ENCODE measurements around the gene C3orf20. TPM values are rescaled to one million over a fixed set of nuclear protein-coding genes. Genes with fewer than 3 reads are reported as not detected.

Gene C3orf20
- total RNA-seq, 1 experiment from 2014 or later, result not detected

- TF ChIP-seq AR (CRISPR knock-in tag; IDR thresholded peaks at IDR 0.05), result no peak
- no peak for TF ChIP-seq GRHL2 (CRISPR knock-in tag; IDR thresholded peaks at IDR 0.05; ENCODE audit: insufficient replicate concordance, severe bottlenecking)
- TF ChIP-seq, protein P1, sequence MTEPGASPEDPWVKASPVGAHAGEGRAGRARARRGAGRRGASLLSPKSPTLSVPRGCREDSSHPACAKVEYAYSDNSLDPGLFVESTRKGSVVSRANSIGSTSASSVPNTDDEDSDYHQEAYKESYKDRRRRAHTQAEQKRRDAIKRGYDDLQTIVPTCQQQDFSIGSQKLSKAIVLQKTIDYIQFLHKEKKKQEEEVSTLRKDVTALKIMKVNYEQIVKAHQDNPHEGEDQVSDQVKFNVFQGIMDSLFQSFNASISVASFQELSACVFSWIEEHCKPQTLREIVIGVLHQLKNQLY (CRISPR knock-in tag; IDR thresholded peaks at IDR 0.05), result no peak
- TF ChIP-seq, protein P2, sequence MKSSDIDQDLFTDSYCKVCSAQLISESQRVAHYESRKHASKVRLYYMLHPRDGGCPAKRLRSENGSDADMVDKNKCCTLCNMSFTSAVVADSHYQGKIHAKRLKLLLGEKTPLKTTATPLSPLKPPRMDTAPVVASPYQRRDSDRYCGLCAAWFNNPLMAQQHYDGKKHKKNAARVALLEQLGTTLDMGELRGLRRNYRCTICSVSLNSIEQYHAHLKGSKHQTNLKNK (CRISPR knock-in tag; IDR thresholded peaks at IDR 0.05), result no peak
- TF ChIP-seq ZNF416 (CRISPR knock-in tag; IDR thresholded peaks at IDR 0.05), result no peak
- no peak for TF ChIP-seq ZBTB21 (CRISPR knock-in tag; IDR thresholded peaks at IDR 0.05; ENCODE audit: borderline replicate concordance)
- no peak for TF ChIP-seq NR1H2 (CRISPR knock-in tag; IDR thresholded peaks at IDR 0.05)
- no peak for TF ChIP-seq CBFB (CRISPR knock-in tag; IDR thresholded peaks at IDR 0.05; ENCODE audit: low read depth)
- no peak for TF ChIP-seq MAX (CRISPR knock-in tag; IDR thresholded peaks at IDR 0.05)
- TF ChIP-seq OVOL2 (CRISPR knock-in tag; IDR thresholded peaks at IDR 0.05; ENCODE audit: borderline replicate concordance), result no peak
- TF ChIP-seq GABPB1 (CRISPR knock-in tag; IDR thresholded peaks at IDR 0.05), result no peak
- TF ChIP-seq ZNF423 (CRISPR knock-in tag; IDR thresholded peaks at IDR 0.05), result no peak
- TF ChIP-seq ZSCAN18 (CRISPR knock-in tag; IDR thresholded peaks at IDR 0.05), result no peak
- no peak for TF ChIP-seq TP53 (CRISPR knock-in tag; IDR thresholded peaks at IDR 0.05)
These were observed 26.7 kb downstream of the C3orf20 start (continued) for GRCh38 chr3:14701676-14702075.

DNA sequence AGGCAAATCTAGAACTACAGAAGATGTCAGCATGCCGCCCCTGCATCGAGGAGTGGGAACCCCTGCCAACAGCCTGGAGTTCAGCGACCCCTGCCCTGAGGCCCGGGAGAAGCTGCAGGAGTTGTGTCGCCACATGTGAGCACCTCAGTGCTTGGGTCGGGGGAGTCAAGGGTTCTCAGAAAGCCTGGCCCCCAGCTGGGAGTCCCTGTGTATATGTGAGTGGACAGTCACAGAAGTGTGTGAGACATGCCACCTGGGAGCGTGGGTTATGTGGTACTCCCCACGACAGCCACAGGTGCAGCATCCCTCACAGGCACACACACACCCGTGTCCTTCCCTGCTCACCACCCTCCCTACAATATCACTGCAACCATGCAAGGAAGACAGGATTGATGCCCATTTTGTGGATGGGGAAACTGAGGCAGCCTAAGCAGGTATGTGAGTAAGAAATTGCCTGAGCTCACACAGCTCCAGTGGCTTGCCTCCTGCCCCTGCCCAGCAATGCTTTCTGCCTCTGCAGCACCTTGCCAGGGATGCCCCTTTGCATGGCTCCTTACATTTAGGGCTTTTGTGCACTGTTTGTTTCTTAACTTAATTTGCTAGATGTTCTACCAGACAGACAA is 28.3 kb downstream of the C3orf20 start:
- Mint-ChIP-seq H3K9me3 (0 out of 2 replicates have a peak, but pooled peaks cover 1% of the 10 kb centered on the region), H3K4me1 (no peaks in the 10 kb centered on the region), H3K4me3 (no peak overlapping the region), H3K27ac (no peak overlapping the region), H3K36me3 (no peaks in the 10 kb centered on the region), H3K27me3 (ENCODE audit: low read depth) (peaks cover 2% of the 10 kb centered on the region; the same call in 1 of the 2 replicates)
- ChIA-PET CTCF (no interaction called here), POLR2A (no interaction called here)
- ATAC-seq (no peak), DNase-seq (ENCODE audit: low spot score) (no peak)
- TF ChIP-seq MXD4 (CRISPR knock-in tag; IDR thresholded peaks at IDR 0.05; ENCODE audit: borderline replicate concordance), result no peak
- TF ChIP-seq ATF1 (CRISPR knock-in tag; IDR thresholded peaks at IDR 0.05), result no peak
- TF ChIP-seq ZNF317 (CRISPR knock-in tag; IDR thresholded peaks at IDR 0.05; ENCODE audit: borderline replicate concordance, low read depth), result no peak
- TF ChIP-seq SMAD3 (CRISPR knock-in tag; IDR thresholded peaks at IDR 0.05; ENCODE audit: borderline replicate concordance), result no peak
- TF ChIP-seq TP53 (CRISPR knock-in tag; IDR thresholded peaks at IDR 0.05), result no peak
- TF ChIP-seq PRRX2 (CRISPR knock-in tag; IDR thresholded peaks at IDR 0.05), result no peak
- TF ChIP-seq, protein P3, sequence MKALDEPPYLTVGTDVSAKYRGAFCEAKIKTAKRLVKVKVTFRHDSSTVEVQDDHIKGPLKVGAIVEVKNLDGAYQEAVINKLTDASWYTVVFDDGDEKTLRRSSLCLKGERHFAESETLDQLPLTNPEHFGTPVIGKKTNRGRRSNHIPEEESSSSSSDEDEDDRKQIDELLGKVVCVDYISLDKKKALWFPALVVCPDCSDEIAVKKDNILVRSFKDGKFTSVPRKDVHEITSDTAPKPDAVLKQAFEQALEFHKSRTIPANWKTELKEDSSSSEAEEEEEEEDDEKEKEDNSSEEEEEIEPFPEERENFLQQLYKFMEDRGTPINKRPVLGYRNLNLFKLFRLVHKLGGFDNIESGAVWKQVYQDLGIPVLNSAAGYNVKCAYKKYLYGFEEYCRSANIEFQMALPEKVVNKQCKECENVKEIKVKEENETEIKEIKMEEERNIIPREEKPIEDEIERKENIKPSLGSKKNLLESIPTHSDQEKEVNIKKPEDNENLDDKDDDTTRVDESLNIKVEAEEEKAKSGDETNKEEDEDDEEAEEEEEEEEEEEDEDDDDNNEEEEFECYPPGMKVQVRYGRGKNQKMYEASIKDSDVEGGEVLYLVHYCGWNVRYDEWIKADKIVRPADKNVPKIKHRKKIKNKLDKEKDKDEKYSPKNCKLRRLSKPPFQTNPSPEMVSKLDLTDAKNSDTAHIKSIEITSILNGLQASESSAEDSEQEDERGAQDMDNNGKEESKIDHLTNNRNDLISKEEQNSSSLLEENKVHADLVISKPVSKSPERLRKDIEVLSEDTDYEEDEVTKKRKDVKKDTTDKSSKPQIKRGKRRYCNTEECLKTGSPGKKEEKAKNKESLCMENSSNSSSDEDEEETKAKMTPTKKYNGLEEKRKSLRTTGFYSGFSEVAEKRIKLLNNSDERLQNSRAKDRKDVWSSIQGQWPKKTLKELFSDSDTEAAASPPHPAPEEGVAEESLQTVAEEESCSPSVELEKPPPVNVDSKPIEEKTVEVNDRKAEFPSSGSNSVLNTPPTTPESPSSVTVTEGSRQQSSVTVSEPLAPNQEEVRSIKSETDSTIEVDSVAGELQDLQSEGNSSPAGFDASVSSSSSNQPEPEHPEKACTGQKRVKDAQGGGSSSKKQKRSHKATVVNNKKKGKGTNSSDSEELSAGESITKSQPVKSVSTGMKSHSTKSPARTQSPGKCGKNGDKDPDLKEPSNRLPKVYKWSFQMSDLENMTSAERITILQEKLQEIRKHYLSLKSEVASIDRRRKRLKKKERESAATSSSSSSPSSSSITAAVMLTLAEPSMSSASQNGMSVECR (CRISPR knock-in tag; IDR thresholded peaks at IDR 0.05; ENCODE audit: borderline replicate concordance), result no peak
- no peak for TF ChIP-seq AFF4 (CRISPR knock-in tag; IDR thresholded peaks at IDR 0.05; ENCODE audit: borderline replicate concordance)

All from WTC11 (cell line).